Dendritic cell treated with granulocyte-macrophage colony-stimulating factor and Interleukin-4, amounts not matched to agents 40 ng/mL and 50 ng/mL, for 4 days (primary cell): ENCODE measurements around the gene COL13A1.
A peak's percentile ranks its signal among the peaks of the same experiment; 100 is the strongest.

Experiments used
- H3K27ac Mint-ChIP-seq: one replicate; pipeline ENCODE4 v1.8.0; 2022; ENCODE audit warnings: mild to moderate bottlenecking, mixed read lengths
- H3K27me3 Mint-ChIP-seq: one replicate; pipeline ENCODE4 v1.8.0; 2022; ENCODE audit warnings: mild to moderate bottlenecking, mixed read lengths
- H3K36me3 Mint-ChIP-seq: one replicate; pipeline ENCODE4 v1.8.0; 2022; ENCODE audit warnings: low read depth, mixed read lengths
- H3K4me1 Mint-ChIP-seq: one replicate; pipeline ENCODE4 v1.8.0; 2022; ENCODE audit warnings: low read depth, mixed read lengths
- H3K4me3 Mint-ChIP-seq: one replicate; pipeline ENCODE4 v1.8.0; 2022; ENCODE audit warnings: mild to moderate bottlenecking, moderate library complexity, mixed read lengths
- H3K9me3 Mint-ChIP-seq: one replicate; pipeline ENCODE4 v1.8.0; 2022; ENCODE audit warnings: mixed read lengths
- intact Hi-C: fragments of 100-400 bp; cut with micrococcal nuclease; formaldehyde crosslinking; loops from one replicate; pipeline ENCODE4 v1.15.0; 2022

The COL13A1 gene

GRCh38 chr10:69772933-69773704, 28.6 kb upstream of the COL13A1 start:
- peaks cover 7% of the 10 kb centered on the region for H3K9me3 Mint-ChIP-seq
- intact Hi-C loops, result no loop called here
- H3K27ac Mint-ChIP-seq, result peak overlapping the region; percentile 45
- H3K4me3 Mint-ChIP-seq, result no peak overlapping the region
- H3K4me1 Mint-ChIP-seq, result peaks cover 9% of the 10 kb centered on the region
- H3K36me3 Mint-ChIP-seq, result no peaks in the 10 kb centered on the region
- peaks cover 15% of the 10 kb centered on the region for H3K27me3 Mint-ChIP-seq

GRCh38 chr10:69774596-69774995, 27.1 kb upstream of the COL13A1 start:
- H3K4me1 Mint-ChIP-seq, result peaks cover 9% of the 10 kb centered on the region
- intact Hi-C loops, result no loop called here
- peaks cover 7% of the 10 kb centered on the region for H3K9me3 Mint-ChIP-seq
- H3K27me3 Mint-ChIP-seq, result peaks cover 12% of the 10 kb centered on the region
- H3K27ac Mint-ChIP-seq, result no peak overlapping the region
- H3K4me3 Mint-ChIP-seq, result no peak overlapping the region
- no peaks in the 10 kb centered on the region for H3K36me3 Mint-ChIP-seq

GRCh38 chr10:69780077-69780476, 21.6 kb upstream of the COL13A1 start:
- Mint-ChIP-seq H3K36me3 (no peaks in the 10 kb centered on the region), H3K4me3 (no peak overlapping the region), H3K4me1 (no peaks in the 10 kb centered on the region), H3K27me3 (peaks cover 15% of the 10 kb centered on the region), H3K27ac (no peak overlapping the region), H3K9me3 (no peaks in the 10 kb centered on the region)
- intact Hi-C loops, result no loop called here

DNA sequence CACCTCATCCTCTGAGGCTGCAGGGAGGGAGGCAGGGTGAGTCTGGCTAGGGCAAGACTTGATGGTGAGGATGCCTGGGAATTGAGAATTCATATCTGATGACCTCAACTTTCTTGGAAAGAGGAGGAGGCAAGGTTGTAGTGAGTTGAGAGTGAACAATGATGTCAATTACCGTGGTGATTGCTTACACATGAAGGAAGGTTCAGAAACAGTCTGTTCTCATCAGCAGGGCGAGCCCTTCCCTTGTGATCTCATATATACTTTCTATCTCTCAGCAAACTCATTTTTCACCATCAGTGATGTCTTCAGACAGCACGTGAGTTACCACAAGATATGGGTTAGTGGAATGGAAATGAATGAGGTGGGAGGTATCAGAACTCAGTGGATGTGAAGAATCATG, 20.1 kb upstream of the COL13A1 start:
- H3K27ac Mint-ChIP-seq, result no peak overlapping the region
- H3K9me3 Mint-ChIP-seq, result no peaks in the 10 kb centered on the region
- H3K4me3 Mint-ChIP-seq, result no peak overlapping the region
- H3K4me1 Mint-ChIP-seq, result no peaks in the 10 kb centered on the region
- intact Hi-C loops, result no loop called here
- H3K27me3 Mint-ChIP-seq, result peaks cover 13% of the 10 kb centered on the region
- no peaks in the 10 kb centered on the region for H3K36me3 Mint-ChIP-seq

- H3K27me3 Mint-ChIP-seq, result peaks cover 23% of the 10 kb centered on the region
- no peak overlapping the region for H3K27ac Mint-ChIP-seq
- H3K9me3 Mint-ChIP-seq, result no peaks in the 10 kb centered on the region
- no peaks in the 10 kb centered on the region for H3K4me1 Mint-ChIP-seq
- intact Hi-C loops, result no loop called here
- no peak overlapping the region for H3K4me3 Mint-ChIP-seq
- H3K36me3 Mint-ChIP-seq, result no peaks in the 10 kb centered on the region
Measured at GRCh38 chr10:69783515-69783914, 18.2 kb upstream of the COL13A1 start.

- Mint-ChIP-seq H3K4me1 (no peaks in the 10 kb centered on the region), H3K4me3 (no peak overlapping the region), H3K9me3 (no peaks in the 10 kb centered on the region), H3K36me3 (no peaks in the 10 kb centered on the region), H3K27ac (no peak overlapping the region), H3K27me3 (peaks cover 24% of the 10 kb centered on the region)
- intact Hi-C loops, result loop anchor here (1.0 kb wide), 1 partner anchor 129 kb away; no protein-coding TSS in a partner anchor
Measured at GRCh38 chr10:69786791-69787190, 14.9 kb upstream of the COL13A1 start.

DNA sequence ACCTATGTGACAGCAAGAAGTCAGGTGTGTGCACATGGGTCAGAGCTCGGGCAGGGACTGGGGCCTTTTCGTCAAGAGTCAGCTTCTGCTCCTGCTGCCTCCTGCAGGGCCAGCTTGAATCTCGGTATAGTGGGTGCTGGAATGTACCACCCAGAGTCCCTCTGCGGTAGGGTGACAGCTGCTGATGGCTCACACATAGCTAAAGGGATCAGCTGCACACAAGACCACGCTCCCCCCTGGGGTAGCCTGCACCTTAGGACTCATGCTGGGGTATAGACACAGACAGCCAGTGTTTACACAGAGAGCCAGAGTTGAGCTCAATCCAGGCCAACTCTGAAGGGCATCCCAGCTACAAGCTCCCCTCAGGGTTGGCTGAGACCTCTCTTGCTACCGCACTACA, 14.0 kb upstream of the COL13A1 start:
- peaks cover 28% of the 10 kb centered on the region for H3K27me3 Mint-ChIP-seq
- H3K4me1 Mint-ChIP-seq, result no peaks in the 10 kb centered on the region
- H3K27ac Mint-ChIP-seq, result no peak overlapping the region
- H3K9me3 Mint-ChIP-seq, result no peaks in the 10 kb centered on the region
- no peak overlapping the region for H3K4me3 Mint-ChIP-seq
- intact Hi-C loops, result no loop called here
- H3K36me3 Mint-ChIP-seq, result no peaks in the 10 kb centered on the region

DNA sequence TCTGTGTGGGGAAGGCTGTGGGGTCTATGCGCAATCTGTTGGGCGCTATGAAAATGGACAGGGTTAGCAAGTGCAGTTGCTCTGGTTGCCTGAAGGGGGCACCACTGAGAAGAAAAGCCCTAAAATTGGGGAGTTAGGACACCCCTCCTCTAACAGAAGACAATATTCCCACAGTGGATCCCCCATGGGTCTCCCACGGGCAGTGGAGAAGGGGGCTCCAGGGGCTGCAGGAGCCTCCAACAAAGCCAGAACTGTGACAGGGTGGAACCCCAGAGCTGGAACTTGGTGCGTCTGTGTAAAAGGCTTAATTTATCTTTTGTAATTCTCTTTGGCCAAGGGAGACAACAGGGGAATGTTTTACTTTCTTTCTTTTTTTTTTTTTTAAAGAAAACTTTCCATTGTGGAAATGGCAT, 12.5 kb upstream of the COL13A1 start:
- no peaks in the 10 kb centered on the region for H3K9me3 Mint-ChIP-seq
- intact Hi-C loops, result no loop called here
- H3K27me3 Mint-ChIP-seq, result peaks cover 37% of the 10 kb centered on the region
- H3K27ac Mint-ChIP-seq, result no peak overlapping the region
- no peaks in the 10 kb centered on the region for H3K4me1 Mint-ChIP-seq
- no peaks in the 10 kb centered on the region for H3K36me3 Mint-ChIP-seq
- no peak overlapping the region for H3K4me3 Mint-ChIP-seq

GRCh38 chr10:69791812-69792211, 9.9 kb upstream of the COL13A1 start:
- Mint-ChIP-seq H3K9me3 (peaks cover 6% of the 10 kb centered on the region), H3K4me3 (no peak overlapping the region), H3K27me3 (peaks cover 31% of the 10 kb centered on the region), H3K36me3 (no peaks in the 10 kb centered on the region), H3K4me1 (no peaks in the 10 kb centered on the region), H3K27ac (no peak overlapping the region)
- intact Hi-C loops, result no loop called here

DNA sequence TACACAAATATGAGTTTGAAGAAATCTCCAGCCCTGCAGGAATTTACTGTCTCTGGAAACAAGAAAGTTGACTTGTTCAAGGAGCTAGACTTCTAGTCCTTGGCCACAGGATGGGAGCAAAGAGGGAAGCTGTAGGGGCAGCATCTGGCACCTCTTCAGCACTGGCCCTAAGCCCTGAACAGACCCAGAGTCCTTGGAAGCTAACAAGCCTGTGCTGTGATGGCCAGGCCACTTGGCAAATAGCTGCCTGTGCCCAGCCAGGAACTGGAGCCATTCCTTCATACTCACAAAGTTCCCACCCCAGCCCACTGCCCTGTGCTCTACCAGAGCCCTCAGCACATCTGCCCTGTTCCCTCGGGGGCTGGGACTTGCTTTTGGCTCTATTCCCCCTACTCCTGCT, 9.4 kb upstream of the COL13A1 start:
- Mint-ChIP-seq H3K9me3 (peaks cover 6% of the 10 kb centered on the region), H3K4me1 (no peaks in the 10 kb centered on the region)
- intact Hi-C loops, result no loop called here

DNA sequence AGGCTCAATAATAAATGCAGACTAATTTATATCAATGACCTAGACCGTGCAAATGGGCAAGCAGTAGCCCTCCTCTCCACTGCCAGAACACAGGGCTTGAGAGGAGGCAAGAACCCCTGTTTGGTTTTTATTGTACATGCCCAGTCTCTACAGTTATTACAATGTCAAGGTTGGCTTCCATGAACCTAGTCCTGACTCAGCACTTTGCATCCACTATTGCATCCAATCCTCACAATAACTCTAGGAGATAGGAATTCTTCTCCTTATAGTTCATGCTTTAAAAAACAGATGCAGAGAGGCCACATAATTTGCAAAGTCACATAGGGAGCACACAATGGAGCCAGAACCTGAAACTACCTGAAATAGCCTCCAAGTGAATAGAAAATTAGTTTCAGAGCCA, 7.0 kb upstream of the COL13A1 start:
- Mint-ChIP-seq H3K27ac (no peak overlapping the region), H3K9me3 (peaks cover 6% of the 10 kb centered on the region), H3K36me3 (no peaks in the 10 kb centered on the region)

More for the DNA sequence above, 9.4 kb upstream of the COL13A1 start:
- Mint-ChIP-seq H3K4me3 (no peak overlapping the region), H3K27me3 (peaks cover 32% of the 10 kb centered on the region), H3K27ac (no peak overlapping the region), H3K36me3 (no peaks in the 10 kb centered on the region)

DNA sequence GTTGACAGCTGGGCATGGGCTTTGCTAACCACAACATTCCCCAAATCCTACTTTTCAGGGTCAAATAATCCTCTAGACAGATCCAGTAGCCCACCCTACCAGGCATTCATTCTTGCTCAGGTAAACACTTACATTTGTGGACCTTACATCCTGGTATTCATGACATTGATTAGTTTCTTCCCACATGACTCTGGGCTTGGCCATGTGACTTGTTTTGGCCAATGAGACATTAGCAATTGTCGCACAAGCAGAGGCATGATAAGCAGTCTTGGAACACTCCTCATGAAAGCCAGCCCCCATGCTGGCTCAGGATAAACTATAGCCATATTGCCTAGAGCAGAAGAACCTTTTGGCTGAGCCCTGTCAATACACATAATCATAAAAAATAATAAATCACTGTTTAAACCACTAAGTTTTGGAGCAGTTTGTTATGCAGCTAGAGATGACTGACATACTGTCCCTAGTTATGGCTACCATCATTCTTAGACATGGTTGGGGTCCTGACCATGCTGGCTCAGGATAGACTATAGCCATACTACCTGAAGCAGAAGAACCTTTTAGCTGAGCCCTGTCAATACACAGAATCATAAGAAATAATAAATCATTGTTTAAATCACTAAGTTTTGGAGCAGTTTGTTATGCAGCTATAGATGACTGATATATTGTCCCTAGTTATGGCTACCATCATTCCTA, 6.3 kb upstream of the COL13A1 start:
- no peak overlapping the region for H3K27ac Mint-ChIP-seq
- peaks cover 45% of the 10 kb centered on the region for H3K27me3 Mint-ChIP-seq
- H3K9me3 Mint-ChIP-seq, result peaks cover 6% of the 10 kb centered on the region
- H3K4me1 Mint-ChIP-seq, result no peaks in the 10 kb centered on the region
- intact Hi-C loops, result no loop called here
- no peaks in the 10 kb centered on the region for H3K36me3 Mint-ChIP-seq
- H3K4me3 Mint-ChIP-seq, result no peak overlapping the region

More for the DNA sequence above, 7.0 kb upstream of the COL13A1 start:
- H3K27me3 Mint-ChIP-seq, result peaks cover 40% of the 10 kb centered on the region
- intact Hi-C loops, result no loop called here
- H3K4me3 Mint-ChIP-seq, result no peak overlapping the region
- no peaks in the 10 kb centered on the region for H3K4me1 Mint-ChIP-seq

DNA sequence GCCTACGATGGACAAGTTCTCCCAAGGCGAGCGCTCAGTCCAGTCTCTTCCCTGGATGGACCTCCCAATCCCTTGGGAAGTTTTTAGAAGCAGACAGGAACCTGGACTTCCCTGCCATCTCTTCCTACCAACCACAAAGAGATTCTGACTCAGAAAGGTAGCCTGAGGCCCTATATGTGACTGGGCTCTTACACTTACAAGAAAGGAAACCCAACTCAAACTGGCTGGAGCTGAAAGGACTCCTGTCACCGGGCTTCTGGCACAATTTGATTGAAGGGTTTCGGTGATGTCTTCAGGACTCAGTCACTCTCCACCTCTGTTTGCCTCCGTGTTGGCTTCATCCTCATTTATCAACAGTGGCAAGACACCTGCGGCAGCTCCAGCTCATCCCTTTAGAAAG, 3.7 kb upstream of the COL13A1 start:
- H3K9me3 Mint-ChIP-seq, result peaks cover 6% of the 10 kb centered on the region
- no peak overlapping the region for H3K27ac Mint-ChIP-seq
- H3K36me3 Mint-ChIP-seq, result no peaks in the 10 kb centered on the region
- peaks cover 11% of the 10 kb centered on the region for H3K4me1 Mint-ChIP-seq
- no peak overlapping the region for H3K4me3 Mint-ChIP-seq
- peaks cover 61% of the 10 kb centered on the region for H3K27me3 Mint-ChIP-seq
- intact Hi-C loops, result no loop called here

- Mint-ChIP-seq H3K4me3 (no peak overlapping the region), H3K9me3 (peaks cover 6% of the 10 kb centered on the region), H3K36me3 (no peaks in the 10 kb centered on the region), H3K4me1 (peaks cover 11% of the 10 kb centered on the region), H3K27me3 (peaks cover 71% of the 10 kb centered on the region), H3K27ac (no peak overlapping the region)
- intact Hi-C loops, result no loop called here
Measured at GRCh38 chr10:69800109-69800508, 1.6 kb upstream of the COL13A1 start.
